Lower leg skin (tissue), 4 donors: ENCODE results near the gene KMT2D. TPM values are rescaled to one million over a fixed set of nuclear protein-coding genes. Genes with fewer than 3 reads are reported as not detected.
A peak's percentile ranks its signal among the peaks of the same experiment; 100 is the strongest.

Experiments
- DNase-seq, 2 donors: peaks; one replicate each; pipeline ENCODE4 v3.0.0-alpha.2; 2019; ENCODE audit warnings: low spot score in 2 of 2
- H3K4me3 ChIP-seq: fragments of 200-600 bp; sonication (generic); 2 replicates; pipeline ENCODE4 v1.5.1; 2017; ENCODE audit warnings: mild to moderate bottlenecking, low read depth; ENCODE audit not compliant: poor library complexity, severe bottlenecking
- CTCF ChIP-seq, 3 donors: fragments of 450-650 bp; IDR thresholded peaks; one replicate each; pipeline ENCODE4 v1.5.1; 2016; ENCODE audit warnings: antibody characterized with exemption in 3 of 3, mild to moderate bottlenecking in 3 of 3, moderate library complexity in 2 of 3
- POLR2A ChIP-seq, 2 donors: fragments of 450-650 bp; IDR thresholded peaks; one replicate each; pipeline ENCODE4 v1.6.1; 2016 to 2017; ENCODE audit warnings: antibody characterized with exemption in 2 of 2, mild to moderate bottlenecking in 1 of 2, moderate library complexity in 1 of 2
- WGBS, 2 donors: methylation state at CpG; one replicate each; pipeline ENCODE4 v1.1.5; 2018; 5-methylcytosine and 5-hydroxymethylcytosine counted together
- intact Hi-C: fragments of 100-400 bp; cut with DNase I; formaldehyde crosslinking; loops from one replicate; pipeline ENCODE4 v1.15.0; 2023; ENCODE audit warnings: low total_unique reads
- total RNA-seq, 4 donors: library from RNA; depleted of rRNA; stranded (reverse); fragments of >200 nt; gene quantifications; one replicate each; pipeline ENCODE4 v1.1.0, GENCODE V29; 2016

The KMT2D gene
- total RNA-seq, 4 donors from 2014 or later, result 43.2 to 169 (median 79.6) TPM

DNA sequence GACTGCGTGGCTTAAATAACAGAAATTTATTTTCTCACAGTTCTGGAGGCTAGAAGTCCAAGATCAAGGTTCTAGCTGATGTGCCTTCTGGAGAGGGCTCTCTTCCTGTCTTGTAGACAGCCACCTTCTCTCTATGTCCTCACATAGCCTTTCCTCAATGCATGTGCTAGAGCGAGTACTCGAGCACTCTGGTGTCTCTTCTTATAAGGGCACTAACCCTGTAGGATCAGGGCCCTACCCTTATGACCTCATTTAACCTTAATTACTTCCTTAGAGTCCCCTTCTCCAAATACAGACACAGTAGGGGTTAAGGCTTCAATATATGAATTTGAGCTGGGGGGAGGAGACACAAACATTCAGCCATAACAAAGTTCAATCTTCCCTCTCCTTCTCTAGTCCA, 23.8 kb upstream of the KMT2D start:
- intact Hi-C loops, result loop anchor here (10.0 kb wide), 1 partner anchor 150 kb away; no protein-coding TSS in a partner anchor
- no peak overlapping the region for H3K4me3 ChIP-seq
- TF ChIP-seq CTCF (IDR thresholded peaks at IDR 0.05) (no peak), POLR2A (IDR thresholded peaks at IDR 0.05) (no peak)
- WGBS, 2 donors, result 97% methylated on average over 3 of the region's 3 CpGs
- DNase-seq, result no peak

GRCh38 chr12:49079793-49080192, 19.2 kb upstream of the KMT2D start:
- TF ChIP-seq POLR2A (IDR thresholded peaks at IDR 0.05) (no peak), CTCF (IDR thresholded peaks at IDR 0.05) (no peak)
- no peak overlapping the region for H3K4me3 ChIP-seq
- intact Hi-C loops, result loop anchor here (10.0 kb wide), 1 partner anchor 155 kb away; no protein-coding TSS in a partner anchor
- no peak for DNase-seq
- 67 to 78% methylated on average over 1 of the region's 1 CpG for WGBS, 2 donors

DNA sequence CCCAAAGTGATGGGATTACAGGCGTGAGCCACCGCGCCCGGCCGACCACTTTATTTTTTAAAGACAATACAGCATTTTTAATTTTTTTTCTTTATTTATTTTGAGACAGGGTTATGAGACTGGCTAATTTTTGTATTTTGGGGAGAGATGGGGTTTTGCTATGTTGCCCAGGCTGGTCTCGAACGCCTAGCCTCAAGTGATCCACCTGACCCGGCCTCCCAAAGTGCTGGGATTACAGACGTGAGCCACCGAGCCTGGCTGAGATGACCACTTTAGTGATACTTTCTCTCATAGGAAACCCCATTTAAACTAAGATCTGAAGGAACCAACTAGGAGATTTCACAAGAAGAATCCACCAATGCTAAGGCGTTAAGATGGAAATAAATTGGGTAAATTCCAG, 10.4 kb upstream of the KMT2D start:
- WGBS, 2 donors, result 94 to 95% methylated on average over 11 of the region's 11 CpGs
- DNase-seq, result no peak
- H3K4me3 ChIP-seq, result no peak overlapping the region
- intact Hi-C loops, result no loop called here
- TF ChIP-seq POLR2A (IDR thresholded peaks at IDR 0.05) (no peak), CTCF (IDR thresholded peaks at IDR 0.05) (no peak)

DNA sequence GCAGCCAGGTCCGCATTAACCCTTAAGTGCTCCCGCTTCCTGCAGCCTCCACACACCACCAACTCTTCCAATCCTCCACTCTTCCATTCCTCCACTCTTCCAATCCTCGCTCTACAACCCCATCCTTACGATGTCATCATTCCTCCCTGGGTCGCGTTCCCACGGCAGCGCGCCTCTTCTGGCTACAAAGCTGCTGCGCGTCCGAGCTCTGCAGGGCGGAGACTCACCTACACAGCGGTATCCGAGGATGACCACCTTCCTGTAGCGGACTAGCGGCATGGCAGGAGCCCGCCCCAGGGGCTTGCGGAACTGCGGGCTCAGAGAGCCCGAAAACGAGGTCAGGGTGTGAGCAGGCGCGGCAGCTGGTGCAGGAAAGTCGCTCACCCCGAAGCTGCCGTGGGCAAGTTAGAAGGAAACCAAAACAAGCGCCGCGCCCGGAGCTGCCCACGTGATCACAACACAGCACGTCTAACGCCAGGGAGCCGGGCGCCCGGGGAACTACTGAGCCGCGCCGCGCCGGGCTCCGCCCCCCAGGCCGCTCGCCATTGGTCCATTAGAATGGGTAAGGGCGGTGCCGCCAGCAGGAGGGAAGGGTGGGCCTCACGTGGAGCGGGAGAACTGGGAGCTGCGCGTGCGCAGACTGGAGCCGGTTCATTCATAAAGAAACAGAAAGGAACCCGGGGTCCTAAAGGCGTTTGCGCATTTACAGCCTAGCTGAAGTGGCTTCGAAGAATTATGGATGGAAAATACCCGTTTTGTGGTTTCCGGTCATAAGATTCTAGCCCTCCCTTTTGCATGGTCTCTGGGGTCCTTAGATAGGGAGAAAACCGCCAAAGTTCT, 9.1 kb upstream of the KMT2D start, which contains the start of gene RHEBL1:
Gene RHEBL1 (minus strand): TSS at position 473 of the 840 bp plus-strand sequence. CDS start 194 bp downstream, at position 279.
- H3K4me3 ChIP-seq, result peak within 1 kb of the TSS; percentile 81
- TF ChIP-seq CTCF (IDR thresholded peaks at IDR 0.05) (no peak), POLR2A (IDR thresholded peaks at IDR 0.05) (no peak)
- 1% methylated on average over 46 to 55 of the region's 60 CpGs for WGBS, 2 donors
- DNase-seq, result peak; percentile 98 to 100
- intact Hi-C loops, result no loop called here

- no peak for DNase-seq
- 14 to 20% methylated on average over 21 of the region's 21 CpGs for WGBS, 2 donors
- no peak for TF ChIP-seq POLR2A (IDR thresholded peaks at IDR 0.05)
- H3K4me3 ChIP-seq, result peak overlapping the region; percentile 81
- intact Hi-C loops, result no loop called here
Observed at GRCh38 chr12:49068879-49069506, 8.4 kb upstream of the KMT2D start.

DNA sequence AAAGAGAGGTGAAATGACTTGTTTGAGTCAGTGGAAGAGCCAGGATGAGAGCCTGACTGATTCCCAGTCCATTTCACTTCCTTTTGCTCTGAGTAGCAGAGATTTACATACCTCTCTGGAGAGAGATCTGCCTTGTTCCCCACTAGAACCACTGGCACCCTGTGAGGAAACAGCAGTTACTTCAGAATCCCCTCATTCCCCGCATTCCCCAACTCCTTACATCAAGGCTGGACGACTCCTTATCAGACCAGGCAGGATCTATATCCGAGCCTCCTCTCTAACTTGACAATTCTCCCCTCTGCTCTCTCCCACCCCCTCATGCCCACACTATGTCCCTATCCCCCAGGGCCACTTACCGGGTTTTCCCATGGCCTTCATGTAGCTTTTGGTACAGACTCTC, 5.5 kb upstream of the KMT2D start:
- 86 to 87% methylated on average over 4 of the region's 4 CpGs for WGBS, 2 donors
- DNase-seq, result no peak
- H3K4me3 ChIP-seq, result no peak overlapping the region
- TF ChIP-seq POLR2A (IDR thresholded peaks at IDR 0.05), result no peak
- TF ChIP-seq CTCF (IDR thresholded peaks at IDR 0.05), result no peak
- intact Hi-C loops, result no loop called here
